ENCODE data around the gene SMAP1.

SMAP1 gene

GRCh38 chr6:70709826-70710225 is 42.1 kb downstream of the SMAP1 start:
- no peak for DNase-seq
- Histone ChIP-seq H3K27ac (no peak overlapping the region), H3K9me3 (ENCODE audit: severe bottlenecking) (no peaks in the 10 kb centered on the region), H3K27me3 (ENCODE audit: insufficient read depth, low read depth, severe bottlenecking) (no peaks in the 10 kb centered on the region), H3K4me3 (ENCODE audit: low read depth, low read length) (no peak overlapping the region), H3K36me3 (no peaks in the 10 kb centered on the region)
- TF ChIP-seq, protein P1, sequence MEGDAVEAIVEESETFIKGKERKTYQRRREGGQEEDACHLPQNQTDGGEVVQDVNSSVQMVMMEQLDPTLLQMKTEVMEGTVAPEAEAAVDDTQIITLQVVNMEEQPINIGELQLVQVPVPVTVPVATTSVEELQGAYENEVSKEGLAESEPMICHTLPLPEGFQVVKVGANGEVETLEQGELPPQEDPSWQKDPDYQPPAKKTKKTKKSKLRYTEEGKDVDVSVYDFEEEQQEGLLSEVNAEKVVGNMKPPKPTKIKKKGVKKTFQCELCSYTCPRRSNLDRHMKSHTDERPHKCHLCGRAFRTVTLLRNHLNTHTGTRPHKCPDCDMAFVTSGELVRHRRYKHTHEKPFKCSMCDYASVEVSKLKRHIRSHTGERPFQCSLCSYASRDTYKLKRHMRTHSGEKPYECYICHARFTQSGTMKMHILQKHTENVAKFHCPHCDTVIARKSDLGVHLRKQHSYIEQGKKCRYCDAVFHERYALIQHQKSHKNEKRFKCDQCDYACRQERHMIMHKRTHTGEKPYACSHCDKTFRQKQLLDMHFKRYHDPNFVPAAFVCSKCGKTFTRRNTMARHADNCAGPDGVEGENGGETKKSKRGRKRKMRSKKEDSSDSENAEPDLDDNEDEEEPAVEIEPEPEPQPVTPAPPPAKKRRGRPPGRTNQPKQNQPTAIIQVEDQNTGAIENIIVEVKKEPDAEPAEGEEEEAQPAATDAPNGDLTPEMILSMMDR (IDR thresholded peaks at IDR 0.05; ENCODE audit: low read depth, low read length): no peak

DNA sequence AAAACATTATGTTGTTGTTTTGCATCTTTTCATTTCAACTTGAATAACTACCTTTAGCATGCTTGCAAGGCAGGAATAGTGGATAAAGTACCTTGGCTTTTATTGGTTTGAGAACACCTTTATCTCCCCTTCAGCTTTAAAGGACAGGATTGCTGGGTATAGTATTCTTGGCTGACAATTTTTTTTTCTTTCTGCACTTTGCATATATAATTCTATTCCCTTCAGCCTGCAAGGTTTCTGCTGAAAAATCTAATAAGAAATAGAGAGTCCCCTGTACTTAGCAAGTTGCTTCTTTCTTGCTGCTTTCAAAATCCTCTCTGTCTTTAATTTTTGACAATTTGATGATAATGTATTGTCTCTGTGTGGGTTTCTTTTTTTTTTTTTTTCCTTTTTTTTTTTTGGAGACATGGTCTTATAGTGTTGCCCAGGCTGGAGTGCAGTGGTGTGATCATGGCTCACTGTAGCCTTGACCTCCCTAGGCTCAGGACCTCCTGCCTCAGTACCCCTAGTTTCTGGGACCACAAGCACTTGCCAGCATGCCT is 47.1 kb downstream of the SMAP1 start:
- Histone ChIP-seq H3K27me3 (ENCODE audit: insufficient read depth, low read depth, severe bottlenecking) (no peaks in the 10 kb centered on the region), H3K9me3 (ENCODE audit: severe bottlenecking) (no peaks in the 10 kb centered on the region), H3K4me3 (ENCODE audit: low read depth, low read length) (no peak overlapping the region), H3K27ac (no peak overlapping the region), H3K36me3 (no peaks in the 10 kb centered on the region)
- no peak for DNase-seq
- TF ChIP-seq, protein P1 (IDR thresholded peaks at IDR 0.05; ENCODE audit: low read depth, low read length): no peak

DNA sequence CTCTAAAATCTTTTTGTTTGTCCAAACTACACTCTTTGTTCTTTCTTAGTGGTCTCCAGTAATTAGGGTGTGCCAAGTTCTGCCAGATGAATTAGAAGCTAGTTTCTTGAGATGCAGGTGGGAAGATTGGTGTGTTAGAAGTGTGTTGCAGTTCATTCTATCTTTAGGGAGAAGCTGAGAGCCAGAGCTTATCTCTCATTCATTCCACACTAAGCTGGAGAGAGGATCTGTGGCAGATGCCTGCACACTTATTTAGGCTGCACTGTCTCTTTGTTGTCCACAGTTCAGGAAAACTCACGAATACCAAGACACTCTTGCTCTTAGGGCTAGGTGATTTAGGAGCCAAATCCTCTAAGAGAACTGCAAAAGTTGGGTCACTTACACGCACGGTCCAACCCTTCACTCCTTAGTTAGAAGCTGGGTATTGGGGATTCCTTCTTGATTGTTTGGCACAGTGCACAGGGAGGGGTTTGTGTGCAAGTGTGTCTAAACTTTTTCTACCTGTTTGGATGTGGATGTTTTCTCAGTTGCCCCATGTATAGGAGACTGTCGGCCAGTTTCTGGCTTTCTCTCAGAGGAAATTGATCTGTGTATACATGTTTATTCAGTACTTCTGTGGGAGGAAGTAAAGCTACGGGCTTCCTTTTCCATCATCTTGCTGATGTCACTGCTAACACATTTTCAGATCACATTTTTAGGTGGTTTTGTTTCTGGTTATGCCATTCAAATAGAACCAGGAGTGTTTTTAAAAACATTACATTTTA is 49.5 kb downstream of the SMAP1 start:
- Histone ChIP-seq H3K9me3 (ENCODE audit: severe bottlenecking) (no peaks in the 10 kb centered on the region), H3K4me3 (ENCODE audit: low read depth, low read length) (no peak overlapping the region), H3K36me3 (no peaks in the 10 kb centered on the region), H3K27ac (no peak overlapping the region), H3K27me3 (ENCODE audit: insufficient read depth, low read depth, severe bottlenecking) (no peaks in the 10 kb centered on the region)
- TF ChIP-seq, protein P1 (IDR thresholded peaks at IDR 0.05; ENCODE audit: low read depth, low read length): no peak
- no peak for DNase-seq

DNA sequence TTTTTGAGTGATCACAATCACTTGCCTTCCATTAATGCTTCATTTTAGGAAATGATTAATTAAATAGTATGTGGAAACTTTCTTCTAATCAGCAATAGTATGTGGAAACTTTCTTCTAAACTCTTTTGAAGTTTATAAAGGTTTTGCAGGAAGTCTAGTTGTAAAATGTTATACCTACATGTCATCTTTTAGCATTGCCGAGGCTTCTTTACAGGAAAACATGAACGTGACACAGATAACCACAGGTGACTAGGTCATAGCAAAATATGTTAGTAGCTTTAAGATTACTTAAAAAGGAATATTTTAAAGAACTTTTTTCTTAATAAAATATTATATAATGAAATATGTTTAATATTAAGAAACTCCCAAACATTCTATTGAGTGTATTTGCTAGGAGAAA is 56.8 kb downstream of the SMAP1 start:
- DNase-seq: no peak
- Histone ChIP-seq H3K36me3 (no peaks in the 10 kb centered on the region; the same call in 1 of the 2 replicates), H3K27ac (no peak overlapping the region), H3K4me3 (ENCODE audit: low read depth, low read length) (no peak overlapping the region), H3K27me3 (ENCODE audit: insufficient read depth, low read depth, severe bottlenecking) (no peaks in the 10 kb centered on the region), H3K9me3 (ENCODE audit: severe bottlenecking) (no peaks in the 10 kb centered on the region)
- TF ChIP-seq, protein P1 (IDR thresholded peaks at IDR 0.05; ENCODE audit: low read depth, low read length): no peak

DNA sequence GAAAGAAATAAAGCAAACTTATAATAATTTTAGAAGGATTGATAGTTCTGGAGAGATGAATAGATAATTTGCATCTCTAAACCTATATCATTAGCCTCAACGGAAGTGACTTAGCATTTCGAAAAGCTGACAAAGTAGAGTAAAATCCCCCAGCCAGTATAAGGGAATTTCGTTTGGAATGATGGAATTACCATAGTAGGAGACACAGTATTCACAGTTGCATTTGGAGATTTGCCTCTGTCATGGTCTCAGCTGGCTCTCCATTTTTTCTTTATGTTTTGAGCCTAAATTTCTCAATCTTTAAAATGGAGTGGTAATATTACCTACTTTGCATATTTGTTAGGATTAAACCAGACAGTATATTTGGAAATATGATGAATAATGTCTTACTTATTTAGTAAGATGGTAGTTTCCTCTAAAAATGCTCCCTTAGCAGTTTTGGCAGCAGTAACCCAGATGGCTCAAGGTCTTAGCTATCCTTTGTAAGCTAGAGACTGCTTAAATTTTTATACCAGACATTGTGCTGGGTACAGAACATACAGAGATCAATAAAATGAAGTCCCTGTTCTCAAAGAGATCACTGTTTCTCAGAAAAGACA is 58.2 kb downstream of the SMAP1 start:
- Histone ChIP-seq H3K9me3 (ENCODE audit: severe bottlenecking) (no peaks in the 10 kb centered on the region), H3K4me3 (ENCODE audit: low read depth, low read length) (no peak overlapping the region), H3K27me3 (ENCODE audit: insufficient read depth, low read depth, severe bottlenecking) (no peaks in the 10 kb centered on the region), H3K27ac (no peak overlapping the region), H3K36me3 (no peaks in the 10 kb centered on the region; the same call in 1 of the 2 replicates)
- no peak for DNase-seq
- TF ChIP-seq, protein P1 (IDR thresholded peaks at IDR 0.05; ENCODE audit: low read depth, low read length): no peak

Data from WERI-Rb-1 (cell line).